Activated T-cell treated with anti-CD3 and anti-CD28 coated beads, Interleukin-2, amount 50 U/mL, for 72 hours (primary cell): ENCODE measurements around the gene MRPS33. TPM values are rescaled to one million over a fixed set of nuclear protein-coding genes. Genes with fewer than 3 reads are reported as not detected.
"Not testable (repeated sequence)": the region's sequence is repeated elsewhere in the genome, so short reads cannot be mapped to it uniquely, and the experiment has no call there.

Source experiments
- ATAC-seq, 2 donors: fragments of 150-1000 bp; cut with Tn5 transposase; replicated peaks in 1 of 2; 2 replicates each; pipeline ENCODE4 v1.10.0; 2021; ENCODE audit warnings: moderate library complexity in 2 of 2, mild to moderate bottlenecking in 1 of 2
- DNase-seq, 2 donors: peaks; one replicate each; pipeline ENCODE4 v3.0.0; 2021 to 2022; ENCODE audit warnings: mixed read lengths in 1 of 2
- H3K27ac Mint-ChIP-seq: one replicate; pipeline ENCODE4 v1.8.0; 2022; ENCODE audit warnings: mild to moderate bottlenecking, moderate library complexity, mixed read lengths
- H3K27me3 Mint-ChIP-seq: one replicate; pipeline ENCODE4 v1.8.0; 2022; ENCODE audit warnings: low read depth, mixed read lengths
- H3K36me3 Mint-ChIP-seq, 2 donors: one replicate each; pipeline ENCODE4 v1.8.0; 2022; ENCODE audit warnings: mixed read lengths in 2 of 2, mild to moderate bottlenecking in 1 of 2; ENCODE audit not compliant: insufficient read depth in 2 of 2
- H3K4me1 Mint-ChIP-seq: one replicate; pipeline ENCODE4 v1.8.0; 2022; ENCODE audit warnings: low read depth, mixed read lengths
- H3K4me3 Mint-ChIP-seq, 2 donors: one replicate each; pipeline ENCODE4 v1.8.0; 2022; ENCODE audit warnings: mild to moderate bottlenecking in 2 of 2, mixed read lengths in 2 of 2, moderate library complexity in 2 of 2
- H3K9me3 Mint-ChIP-seq, 2 donors: one replicate each; pipeline ENCODE4 v1.8.0; 2022; ENCODE audit warnings: mixed read lengths in 2 of 2
- total RNA-seq, 2 donors: library from RNA; stranded (reverse); gene quantifications; one replicate each; pipeline ENCODE4 v1.2.3, GENCODE V29; 2022

The MRPS33 gene
- 10 to 100 TPM; 87.6 to 96.0 TPM for total RNA-seq

DNA sequence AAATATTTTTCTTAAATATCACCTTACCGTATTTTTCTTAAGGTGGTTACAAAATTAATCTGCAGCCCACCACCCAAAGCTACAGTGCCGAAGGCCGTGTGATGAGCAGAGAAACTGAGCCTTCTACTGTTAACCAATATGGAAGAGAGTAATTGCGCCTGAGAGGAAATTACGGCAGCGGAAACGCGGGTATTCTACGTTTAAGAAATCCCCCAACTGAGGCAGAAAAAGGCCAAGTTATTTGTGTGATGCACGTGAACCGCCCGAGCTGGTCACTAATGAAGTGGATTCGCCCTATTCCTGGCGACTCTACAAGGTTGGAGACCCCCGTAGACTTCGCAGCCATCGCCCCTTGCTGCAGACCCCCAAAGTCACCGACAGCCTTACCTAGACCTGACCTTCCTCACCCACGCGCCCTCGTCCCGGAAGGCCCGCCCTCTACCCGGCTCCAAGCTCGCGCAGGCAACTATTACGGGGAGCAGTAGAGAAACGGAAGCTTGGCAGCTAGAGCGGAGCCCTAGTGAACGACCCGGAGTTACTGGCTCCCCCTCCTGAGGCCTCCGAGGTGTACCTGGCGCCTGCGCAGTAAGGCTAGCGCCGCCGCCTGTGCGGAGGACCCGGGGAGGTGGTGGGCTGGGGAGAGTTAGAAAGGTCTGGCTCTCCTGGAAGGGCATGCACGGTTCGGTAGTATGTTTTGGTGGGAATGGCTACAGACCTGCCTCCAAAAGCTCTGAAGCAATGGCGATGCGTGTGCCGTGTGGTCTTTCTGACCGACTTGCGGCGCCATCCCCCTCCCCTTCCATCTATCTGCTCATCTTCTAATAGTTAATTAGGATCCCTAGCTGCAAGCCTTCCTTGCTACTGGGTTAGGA is at the start of gene MRPS33:
TSS of gene MRPS33 (minus strand) at position 429 of the 872 bp plus-strand sequence. CDS start 4,319 bp downstream, outside the sequence.
- peaks cover 0 to 3% of the 10 kb centered on the region in 2 donors for H3K9me3 Mint-ChIP-seq
- DNase-seq (peak; percentile 95 to 97), ATAC-seq (peak; percentile 93)
- peak within 1 kb of the TSS; percentile 91 to 97 for H3K4me3 Mint-ChIP-seq
- H3K36me3 Mint-ChIP-seq = peaks cover 3 to 10% of the 10 kb centered on the region in 2 donors
- peak within 1 kb of the TSS; percentile 99 for H3K27ac Mint-ChIP-seq
- H3K4me1 Mint-ChIP-seq = peaks cover 33% of the 10 kb centered on the region
- H3K27me3 Mint-ChIP-seq = peaks cover 6% of the 10 kb centered on the region

DNA sequence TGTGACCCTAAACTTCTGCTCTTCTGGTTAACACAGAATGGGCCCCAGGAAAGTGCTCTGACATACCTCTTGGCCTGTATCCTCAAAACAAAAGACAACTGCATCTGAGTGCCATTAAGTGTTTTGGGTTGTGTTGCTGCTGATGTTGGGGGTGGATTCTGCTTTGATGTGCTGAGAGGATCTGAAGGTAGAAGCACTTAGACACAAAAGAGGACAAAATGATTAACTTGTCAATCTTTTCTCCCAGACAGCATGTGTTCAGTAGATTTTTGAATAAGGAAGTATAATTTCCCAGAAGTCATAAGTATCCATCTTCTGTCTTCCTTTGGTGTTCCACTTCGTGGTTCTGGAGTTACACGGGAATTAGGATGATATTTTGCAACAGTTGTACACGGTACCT is 43.0 kb upstream of the MRPS33 start:
- Mint-ChIP-seq H3K27ac (no peak overlapping the region), H3K27me3 (no peaks in the 10 kb centered on the region), H3K9me3 (peaks cover 1 to 3% of the 10 kb centered on the region in 2 donors), H3K4me1 (peaks cover 15% of the 10 kb centered on the region), H3K36me3 (peaks cover 0 to 3% of the 10 kb centered on the region in 2 donors), H3K4me3 (no peak overlapping the region)
- ATAC-seq (no peak), DNase-seq (no peak)

DNA sequence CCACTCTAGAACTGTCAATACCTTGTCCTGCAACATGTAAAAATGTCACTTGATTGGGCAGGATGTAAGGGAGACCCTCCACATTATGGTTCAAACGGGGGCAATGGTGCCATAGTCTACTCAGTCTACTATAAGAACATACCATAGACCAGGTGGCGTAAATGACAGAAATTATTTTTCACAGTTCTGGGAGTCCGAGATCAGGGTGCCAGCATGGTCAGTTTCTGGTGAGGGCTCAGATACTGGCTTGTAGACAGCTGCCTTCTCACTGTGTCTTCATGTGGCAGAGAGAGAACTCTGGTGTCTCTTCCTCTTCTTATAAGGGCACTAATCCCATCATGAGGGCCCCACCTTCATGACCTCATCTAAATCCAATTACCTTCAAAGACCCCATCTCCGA is 40.4 kb upstream of the MRPS33 start:
- ATAC-seq = no peak
- Mint-ChIP-seq H3K27ac (no peak overlapping the region), H3K36me3 (peaks cover 0 to 2% of the 10 kb centered on the region in 2 donors), H3K9me3 (peaks cover 1 to 2% of the 10 kb centered on the region in 2 donors), H3K27me3 (no peaks in the 10 kb centered on the region), H3K4me1 (peaks cover 17% of the 10 kb centered on the region), H3K4me3 (no peak overlapping the region)
- DNase-seq = no peak

DNA sequence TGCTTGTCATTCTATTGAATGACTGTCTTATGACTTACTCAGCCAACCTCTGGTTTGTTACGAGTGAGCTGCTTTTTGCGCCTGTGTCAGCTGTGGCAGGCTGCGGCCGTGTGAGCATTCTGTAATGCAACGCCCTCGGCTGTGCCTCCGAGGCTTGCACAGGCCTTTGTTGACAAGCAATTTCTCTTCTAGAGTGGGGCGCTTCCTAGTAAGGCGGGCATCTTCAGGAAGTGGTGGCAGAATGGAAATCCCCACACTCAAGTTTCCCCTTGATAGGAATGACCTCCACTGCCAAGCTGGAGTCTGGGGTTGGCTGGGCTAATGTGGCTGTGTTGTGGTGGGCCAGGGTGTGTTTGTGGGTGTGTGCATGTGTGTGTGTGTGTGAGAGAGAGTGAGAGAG is 38.9 kb upstream of the MRPS33 start:
- H3K4me3 Mint-ChIP-seq = peak overlapping the region; percentile 39 to 46
- H3K27me3 Mint-ChIP-seq = peaks cover 9% of the 10 kb centered on the region

DNA sequence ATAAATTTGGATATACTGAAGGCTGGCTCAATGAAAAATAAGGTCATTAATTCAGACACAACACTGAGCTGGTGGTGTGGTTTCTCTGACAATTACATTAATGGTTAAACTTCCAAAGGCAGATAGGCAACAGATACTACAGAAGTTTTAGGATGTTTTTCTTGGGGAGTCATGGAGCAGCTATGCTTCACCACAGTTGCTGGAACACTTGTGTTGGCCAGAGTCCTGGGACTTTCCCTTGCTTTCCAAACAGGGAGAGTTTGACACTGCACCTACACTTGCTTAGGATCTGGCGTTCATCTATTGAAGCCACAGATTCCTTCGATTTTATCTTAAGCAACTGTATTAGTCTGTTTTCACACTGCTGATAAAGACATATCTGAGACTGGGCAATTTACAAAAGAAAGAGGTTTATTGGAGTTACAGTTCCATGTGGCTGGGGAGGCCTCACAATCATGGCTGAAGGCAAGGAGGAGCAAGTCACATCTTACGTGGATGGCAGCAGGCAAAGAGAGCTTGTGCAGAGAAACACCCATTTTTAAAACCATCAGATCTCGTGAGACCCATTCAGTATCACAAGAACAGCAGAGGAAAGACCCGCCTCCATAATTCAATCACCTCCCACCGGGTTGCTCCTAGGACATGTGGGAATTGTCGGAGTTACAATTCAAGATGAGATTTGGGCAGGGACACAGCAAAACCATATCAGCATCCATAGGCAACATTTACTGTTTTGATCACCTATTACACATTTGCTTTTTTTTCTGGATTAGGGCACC is 31.3 kb upstream of the MRPS33 start:
- no peaks in the 10 kb centered on the region for H3K36me3 Mint-ChIP-seq
- H3K4me3 Mint-ChIP-seq = no peak overlapping the region
- H3K9me3 Mint-ChIP-seq = no peaks in the 10 kb centered on the region
- ATAC-seq (no peak), DNase-seq (no peak)
- no peaks in the 10 kb centered on the region for H3K4me1 Mint-ChIP-seq
- no peak overlapping the region for H3K27ac Mint-ChIP-seq
- peaks cover 15% of the 10 kb centered on the region for H3K27me3 Mint-ChIP-seq

More for the DNA sequence above, 38.9 kb upstream of the MRPS33 start:
- peak overlapping the region; percentile 44 for H3K27ac Mint-ChIP-seq
- H3K36me3 Mint-ChIP-seq = peaks cover 0 to 2% of the 10 kb centered on the region in 2 donors
- DNase-seq (peak; percentile 66 to 68), ATAC-seq (peak; percentile 94 to 97)
- H3K4me1 Mint-ChIP-seq = peaks cover 17% of the 10 kb centered on the region
- H3K9me3 Mint-ChIP-seq = peaks cover 1 to 2% of the 10 kb centered on the region in 2 donors

DNA sequence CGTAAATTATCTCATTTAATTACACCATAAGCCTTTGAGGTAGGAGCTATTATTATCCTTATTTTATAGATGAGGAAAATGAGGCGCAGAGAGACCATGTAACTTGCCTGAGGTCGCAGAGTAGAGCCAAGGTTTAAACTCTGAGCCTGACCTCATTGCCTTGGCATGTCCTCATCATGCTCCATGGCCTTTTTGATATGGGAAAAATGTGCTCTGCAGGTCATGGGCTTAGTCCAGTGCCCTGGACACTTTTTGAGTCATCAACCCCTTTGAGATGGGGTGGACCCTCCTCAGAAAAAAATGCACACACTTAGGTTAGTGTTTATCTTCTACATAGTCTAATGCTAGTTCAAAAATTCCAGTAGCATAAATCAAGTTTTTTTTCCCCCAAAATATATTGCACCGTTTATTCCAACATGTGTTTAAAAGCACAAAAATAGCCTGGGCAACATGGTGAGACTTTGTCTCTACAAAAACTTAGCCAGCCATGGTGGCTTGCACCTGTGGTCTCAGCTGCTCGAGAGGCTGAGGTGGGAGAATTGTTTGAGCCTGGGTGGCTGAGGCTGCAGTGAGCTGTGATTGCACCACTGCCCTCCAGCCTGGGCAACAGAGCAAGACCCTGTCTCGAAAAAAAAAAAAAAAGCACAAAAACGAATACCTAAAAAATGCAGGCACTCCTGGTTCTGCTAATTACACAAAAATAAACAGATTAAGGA is 30.5 kb upstream of the MRPS33 start:
- Mint-ChIP-seq H3K27me3 (peaks cover 19% of the 10 kb centered on the region), H3K36me3 (no peaks in the 10 kb centered on the region), H3K4me1 (no peaks in the 10 kb centered on the region), H3K9me3 (no peaks in the 10 kb centered on the region), H3K27ac (no peak overlapping the region), H3K4me3 (no peak overlapping the region)
- no peak for DNase-seq
- no peak for ATAC-seq

DNA sequence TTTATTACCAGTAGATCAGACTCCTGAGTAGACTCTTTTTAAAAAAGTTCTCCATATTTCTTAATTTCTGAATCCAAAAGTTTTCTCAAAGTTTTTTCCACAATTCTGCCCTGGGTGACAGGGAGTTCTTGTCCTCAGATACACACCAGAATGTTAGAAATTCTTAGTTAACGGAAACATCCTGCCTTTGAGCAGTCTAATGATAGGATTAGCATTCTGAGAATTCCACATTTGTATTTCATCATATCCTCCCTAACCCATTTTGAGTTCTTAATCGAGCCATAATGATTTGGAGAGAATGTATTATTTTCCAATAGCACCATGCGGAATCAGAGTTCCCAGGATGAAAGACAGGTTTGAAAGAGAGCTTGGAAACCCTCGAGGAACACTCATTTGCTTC is 28.9 kb upstream of the MRPS33 start:
- H3K27ac Mint-ChIP-seq = no peak overlapping the region
- H3K9me3 Mint-ChIP-seq = no peaks in the 10 kb centered on the region
- DNase-seq (no peak), ATAC-seq (no peak)
- no peaks in the 10 kb centered on the region for H3K4me1 Mint-ChIP-seq
- H3K36me3 Mint-ChIP-seq = no peaks in the 10 kb centered on the region
- peaks cover 18% of the 10 kb centered on the region for H3K27me3 Mint-ChIP-seq
- H3K4me3 Mint-ChIP-seq = no peak overlapping the region

DNA sequence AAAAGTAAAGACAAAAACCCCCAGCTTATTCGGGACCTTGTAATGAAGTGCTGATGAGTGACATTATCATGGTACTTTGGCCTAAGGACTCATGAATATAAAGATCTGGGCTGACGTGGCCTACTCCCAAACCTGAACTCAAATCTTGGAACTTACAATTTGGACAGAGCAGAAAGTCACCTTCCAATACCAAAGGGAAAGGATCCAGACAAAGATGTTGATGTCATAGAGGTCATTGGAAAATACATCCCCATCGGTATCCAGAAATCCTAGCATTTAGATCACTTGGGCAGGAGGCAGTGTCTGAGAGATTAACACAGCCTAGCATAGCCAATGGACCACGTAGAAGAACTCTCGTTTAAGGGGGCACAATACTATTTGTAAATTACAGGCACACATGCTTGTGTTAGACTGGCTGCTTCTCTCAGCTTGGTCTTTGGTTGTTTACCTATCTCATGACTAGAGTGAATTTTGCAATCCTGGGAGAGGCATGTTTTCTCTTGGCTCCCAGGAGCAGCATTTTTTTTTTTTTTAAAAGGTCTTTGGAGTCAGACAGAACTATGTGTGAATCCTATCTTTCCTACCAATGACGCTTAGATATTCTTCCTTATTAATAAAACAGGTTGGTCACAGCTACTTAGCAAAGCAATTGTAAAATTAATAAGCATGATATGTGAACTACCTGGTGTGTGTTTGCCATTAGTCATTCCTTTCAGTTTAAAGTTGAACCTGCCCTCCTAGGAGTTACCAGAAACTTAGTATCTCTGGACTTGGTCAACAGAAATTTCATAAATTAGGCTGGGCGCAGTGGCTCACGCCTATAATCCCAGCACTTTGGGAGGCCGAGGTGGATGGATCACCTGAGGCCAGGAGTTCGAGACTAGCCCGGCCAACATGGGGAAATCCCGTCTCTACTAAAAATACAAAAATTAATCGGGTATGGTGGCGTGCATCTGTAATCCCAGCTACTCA is 27.8 kb upstream of the MRPS33 start:
- H3K4me1 Mint-ChIP-seq = no peaks in the 10 kb centered on the region
- peaks cover 14% of the 10 kb centered on the region for H3K27me3 Mint-ChIP-seq
- H3K27ac Mint-ChIP-seq = no peak overlapping the region

DNA sequence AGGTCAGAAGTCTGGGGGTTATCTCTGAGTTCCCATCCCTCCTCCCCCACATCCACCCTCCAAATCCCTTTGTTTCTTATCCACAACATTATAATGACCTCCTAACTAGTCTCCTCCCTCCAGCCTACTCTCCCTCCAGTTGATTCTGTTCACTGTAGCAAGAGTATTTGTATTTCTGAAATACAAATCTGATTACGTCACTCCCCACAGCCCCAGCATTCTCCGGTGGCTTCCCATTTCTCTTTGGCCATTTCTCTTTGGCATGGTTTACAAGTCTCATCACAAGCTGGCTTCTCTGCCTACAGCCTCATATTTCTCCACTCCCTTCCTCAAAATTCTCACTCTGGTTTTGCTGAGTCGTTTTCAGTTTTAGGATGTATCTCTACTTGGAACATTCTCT is 24.6 kb upstream of the MRPS33 start:
- H3K27ac Mint-ChIP-seq = no peak overlapping the region
- H3K9me3 Mint-ChIP-seq = no peaks in the 10 kb centered on the region
- H3K4me3 Mint-ChIP-seq = no peak overlapping the region
- ATAC-seq (no peak), DNase-seq (no peak)
- H3K4me1 Mint-ChIP-seq = no peaks in the 10 kb centered on the region
- H3K27me3 Mint-ChIP-seq = peaks cover 16% of the 10 kb centered on the region
- H3K36me3 Mint-ChIP-seq = no peaks in the 10 kb centered on the region

More for the DNA sequence above, 27.8 kb upstream of the MRPS33 start:
- Mint-ChIP-seq H3K36me3 (no peaks in the 10 kb centered on the region), H3K4me3 (no peak overlapping the region), H3K9me3 (no peaks in the 10 kb centered on the region)
- no peak for ATAC-seq
- DNase-seq = no peak

DNA sequence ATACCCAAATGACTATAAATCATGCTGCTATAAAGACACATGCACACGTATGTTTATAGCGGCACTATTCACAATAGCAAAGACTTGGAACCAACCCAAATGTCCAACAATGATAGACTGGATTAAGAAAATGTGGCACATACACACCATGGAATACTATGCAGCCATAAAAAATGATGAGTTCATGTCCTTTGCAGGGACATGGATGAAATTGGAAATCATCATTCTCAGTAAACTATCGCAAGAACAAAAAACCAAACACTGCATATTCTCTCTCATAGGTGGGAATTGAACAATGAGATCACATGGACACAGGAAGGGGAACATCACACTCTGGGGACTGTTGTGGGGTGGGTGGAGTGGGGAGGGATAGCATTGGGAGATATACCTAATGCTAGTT is 23.3 kb upstream of the MRPS33 start:
- H3K27ac Mint-ChIP-seq, DNase-seq, H3K36me3 Mint-ChIP-seq, H3K4me1 Mint-ChIP-seq, ATAC-seq, H3K4me3 Mint-ChIP-seq, H3K9me3 Mint-ChIP-seq: not testable (repeated sequence)
- H3K27me3 Mint-ChIP-seq = peaks cover 19% of the 10 kb centered on the region

DNA sequence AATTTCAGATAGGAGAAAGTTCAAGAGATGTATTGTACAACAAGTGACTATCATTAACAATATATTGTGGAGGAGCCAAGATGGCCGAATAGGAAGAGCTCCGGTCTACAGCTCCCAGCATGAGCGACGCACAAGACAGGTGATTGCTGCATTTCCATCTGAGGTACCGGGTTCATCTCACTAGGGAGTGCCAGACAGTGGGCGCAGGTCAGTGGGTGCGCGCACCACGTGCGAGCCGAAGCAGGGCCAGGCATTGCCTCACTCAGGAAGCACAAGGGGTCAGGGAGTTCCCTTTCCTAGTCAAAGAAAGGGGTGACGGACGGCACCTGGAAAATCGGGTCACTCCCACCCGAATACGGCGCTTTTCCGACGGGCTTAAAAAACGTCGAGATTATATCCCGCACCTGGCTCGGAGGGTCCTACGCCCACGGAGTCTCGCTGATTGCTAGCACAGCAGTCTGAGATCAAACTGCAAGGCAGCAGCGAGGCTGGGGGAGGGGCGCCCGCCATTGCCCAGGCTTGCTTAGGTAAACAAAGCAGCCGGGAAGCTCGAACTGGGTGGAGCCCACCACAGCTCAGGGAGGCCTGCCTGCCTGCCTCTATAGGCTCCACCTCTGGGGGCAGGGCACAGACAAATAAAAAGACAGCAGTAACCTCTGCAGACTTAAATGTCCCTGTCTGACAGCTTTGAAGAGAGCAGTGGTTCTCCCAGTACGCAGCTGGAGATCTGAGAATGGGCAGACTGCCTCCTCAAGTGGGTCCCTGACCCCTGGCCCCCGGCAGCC is 18.0 kb upstream of the MRPS33 start:
- DNase-seq, H3K9me3 Mint-ChIP-seq, ATAC-seq, H3K27ac Mint-ChIP-seq, H3K4me3 Mint-ChIP-seq, H3K36me3 Mint-ChIP-seq, H3K4me1 Mint-ChIP-seq: not testable (repeated sequence)
- peaks cover 18% of the 10 kb centered on the region for H3K27me3 Mint-ChIP-seq
